ENCODE data around the gene GMIP.

DNA sequence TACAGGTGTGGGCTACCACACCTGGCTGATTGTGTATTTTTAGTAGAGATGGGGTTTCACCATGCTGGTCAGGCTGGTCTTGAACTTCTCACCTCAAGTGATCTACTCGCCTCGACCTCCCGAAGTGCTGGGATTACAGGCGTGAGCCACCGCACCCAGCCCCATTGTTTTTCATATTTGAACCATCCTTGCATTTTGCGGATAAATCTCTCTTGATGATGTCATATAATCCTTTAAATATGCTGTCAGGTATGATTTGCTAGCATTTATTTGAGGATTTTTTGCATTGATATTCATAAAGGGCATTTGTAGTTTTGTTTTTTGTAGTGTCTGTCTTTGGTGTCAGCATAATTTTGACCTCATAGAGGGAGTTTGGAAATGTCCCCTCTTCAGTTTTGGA is 30.9 kb upstream of the GMIP start:
- TF ChIP-seq EZH2 (IDR thresholded peaks at IDR 0.05; ENCODE audit: borderline replicate concordance, low read depth, low read length, severe bottlenecking) (no peak), CTCF (IDR thresholded peaks at IDR 0.05; ENCODE audit: borderline replicate concordance, extremely low read depth, low read length, poor library complexity, severe bottlenecking) (no peak)
